Measurements from ENCODE around the gene ZNF865.

ZNF865 gene

DNA sequence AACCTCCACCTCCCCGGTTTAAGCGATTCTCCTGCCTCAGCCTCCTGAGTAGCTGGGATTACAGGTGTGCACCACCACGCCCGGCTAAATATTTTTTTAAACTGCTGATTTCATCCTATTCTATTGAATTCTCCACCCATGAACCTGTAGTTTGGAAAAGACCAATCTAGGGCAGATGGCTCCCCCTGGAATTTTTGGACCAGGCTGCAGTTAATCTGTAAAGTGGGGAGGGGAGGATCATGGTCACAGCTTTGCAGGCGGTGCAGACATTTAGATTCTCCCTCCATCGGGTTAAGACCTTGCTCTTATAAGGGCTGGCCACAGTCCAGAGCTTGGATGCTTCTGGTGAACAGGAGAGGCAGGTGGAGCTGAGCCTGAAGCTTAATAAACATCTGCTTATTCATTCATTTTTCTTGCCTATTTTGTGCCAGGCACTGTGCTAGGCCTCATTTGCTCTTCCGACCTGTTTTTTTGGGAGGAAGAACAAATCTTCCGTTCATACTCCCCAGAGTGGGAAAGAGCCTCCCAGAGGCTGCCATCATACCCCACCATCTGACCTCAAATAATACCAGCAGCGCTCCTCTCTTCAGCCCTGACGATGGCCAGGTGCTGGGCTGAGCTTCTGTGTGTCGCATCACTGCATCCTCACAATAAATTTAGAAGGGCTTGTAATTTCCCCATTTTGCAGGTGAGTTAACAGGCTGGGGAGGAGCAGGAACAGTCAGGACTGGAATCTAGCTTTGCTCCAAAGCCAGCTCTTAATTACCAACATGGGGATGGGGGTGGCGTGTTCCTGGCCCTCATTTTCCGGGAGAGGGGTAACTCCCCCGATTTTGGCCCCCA is 41.7 kb downstream of the ZNF865 start:
- Mint-ChIP-seq H3K27me3 (no peaks in the 10 kb centered on the region), H3K9me3 (no peaks in the 10 kb centered on the region), H3K4me3 (peak overlapping the region; percentile 97), H3K27ac (peak overlapping the region; percentile 89), H3K4me1 (peaks cover 46% of the 10 kb centered on the region), H3K36me3 (peaks cover 7% of the 10 kb centered on the region)
- DNase-seq (ENCODE audit: low spot score in 2 of 2) = no peak
- ATAC-seq (ENCODE audit: low read depth) = peak; percentile 67

DNA sequence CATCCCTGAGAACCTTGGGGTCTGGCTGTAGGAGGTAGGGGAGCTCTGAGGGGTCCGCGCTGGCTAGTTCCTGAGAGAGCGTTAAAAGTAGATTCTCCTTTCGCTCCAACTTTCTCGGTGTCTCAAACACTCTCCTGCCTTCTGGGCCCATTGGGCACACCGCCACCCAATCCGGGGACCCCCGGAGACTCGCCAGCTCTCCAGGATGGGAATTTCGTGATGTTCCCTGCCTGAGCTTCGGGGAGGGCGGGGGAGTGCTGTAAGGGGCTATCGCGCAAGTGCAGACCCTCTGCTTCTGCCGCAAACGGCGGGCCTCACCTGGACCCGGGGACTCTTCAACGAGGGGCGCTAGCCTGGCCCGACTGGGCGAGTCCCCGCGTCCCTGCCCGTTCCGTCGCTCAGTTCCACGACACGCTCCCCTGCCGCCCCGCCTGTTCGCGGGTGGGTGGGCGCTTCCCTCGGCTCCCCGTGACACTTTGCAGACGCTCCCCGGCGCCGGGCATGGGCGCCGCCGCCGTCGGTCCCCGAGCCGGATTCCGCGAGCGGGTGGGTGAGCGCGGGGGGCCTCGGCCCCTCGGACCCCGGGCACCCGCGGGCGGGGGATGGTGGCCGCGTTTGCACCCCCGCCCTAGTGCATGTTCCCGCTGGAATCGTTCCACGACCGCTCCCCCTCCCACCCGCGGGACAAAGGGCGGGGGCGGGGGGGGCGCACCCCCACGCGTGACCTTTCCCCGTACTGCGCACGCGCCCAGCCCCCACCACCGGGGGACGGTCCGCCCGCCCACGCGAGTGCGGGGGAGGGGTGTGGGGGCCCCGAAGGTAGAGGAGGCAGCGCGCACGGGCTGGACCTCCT is 42.5 kb downstream of the ZNF865 start, which contains the start of gene CCDC106:
TSS of gene CCDC106 (plus strand) at position 481 of the 853 bp plus-strand sequence. CDS start 835 bp downstream, outside the sequence.
- Mint-ChIP-seq H3K36me3 (peaks cover 9% of the 10 kb centered on the region), H3K4me1 (peaks cover 45% of the 10 kb centered on the region), H3K9me3 (no peaks in the 10 kb centered on the region), H3K4me3 (peak within 1 kb of the TSS; percentile 97), H3K27me3 (no peaks in the 10 kb centered on the region), H3K27ac (peak within 1 kb of the TSS; percentile 89)
- peak; percentile 48 to 75 for DNase-seq (ENCODE audit: low spot score in 2 of 2)
- ATAC-seq (ENCODE audit: low read depth) = peak; percentile 43

DNA sequence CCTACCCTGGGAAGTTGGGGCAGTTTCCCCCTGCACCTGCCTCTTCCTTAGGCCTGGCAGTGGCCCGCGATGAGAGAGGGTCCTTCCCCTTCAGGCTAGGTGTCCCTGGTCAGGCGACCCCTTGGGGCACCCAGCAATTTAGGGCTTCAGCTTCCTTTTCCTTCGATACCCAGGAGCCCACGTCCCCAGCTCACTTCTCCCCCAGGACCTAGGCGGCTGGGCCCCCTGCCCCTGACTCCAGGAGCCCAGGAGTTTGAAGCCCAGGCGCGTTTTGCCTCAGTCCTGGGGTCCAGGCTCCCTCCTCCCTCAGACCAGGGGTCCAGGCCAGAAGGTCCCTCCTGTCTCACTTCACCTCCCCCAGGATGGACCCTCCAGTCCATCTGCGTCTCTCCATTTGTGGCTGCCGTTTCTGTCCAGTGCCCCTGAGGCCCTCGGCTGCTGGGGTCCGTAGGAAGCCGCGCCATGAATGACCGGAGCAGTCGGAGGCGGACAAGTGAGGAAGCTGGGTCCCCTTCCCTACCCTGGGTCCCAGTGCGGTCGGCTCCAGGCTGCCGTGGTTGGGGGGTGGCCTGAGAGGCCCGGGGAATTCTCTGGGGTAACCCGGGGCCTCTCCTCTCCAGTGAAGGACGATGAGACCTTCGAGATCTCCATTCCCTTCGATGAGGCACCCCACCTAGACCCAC is 43.3 kb downstream of the ZNF865 start:
- DNase-seq (ENCODE audit: low spot score in 2 of 2) = no peak
- peaks cover 9% of the 10 kb centered on the region for H3K36me3 Mint-ChIP-seq
- H3K27ac Mint-ChIP-seq = peak overlapping the region; percentile 87
- H3K4me1 Mint-ChIP-seq = peaks cover 39% of the 10 kb centered on the region
- no peaks in the 10 kb centered on the region for H3K27me3 Mint-ChIP-seq
- H3K9me3 Mint-ChIP-seq = no peaks in the 10 kb centered on the region
- H3K4me3 Mint-ChIP-seq = peak overlapping the region; percentile 86
- no peak for ATAC-seq (ENCODE audit: low read depth)

DNA sequence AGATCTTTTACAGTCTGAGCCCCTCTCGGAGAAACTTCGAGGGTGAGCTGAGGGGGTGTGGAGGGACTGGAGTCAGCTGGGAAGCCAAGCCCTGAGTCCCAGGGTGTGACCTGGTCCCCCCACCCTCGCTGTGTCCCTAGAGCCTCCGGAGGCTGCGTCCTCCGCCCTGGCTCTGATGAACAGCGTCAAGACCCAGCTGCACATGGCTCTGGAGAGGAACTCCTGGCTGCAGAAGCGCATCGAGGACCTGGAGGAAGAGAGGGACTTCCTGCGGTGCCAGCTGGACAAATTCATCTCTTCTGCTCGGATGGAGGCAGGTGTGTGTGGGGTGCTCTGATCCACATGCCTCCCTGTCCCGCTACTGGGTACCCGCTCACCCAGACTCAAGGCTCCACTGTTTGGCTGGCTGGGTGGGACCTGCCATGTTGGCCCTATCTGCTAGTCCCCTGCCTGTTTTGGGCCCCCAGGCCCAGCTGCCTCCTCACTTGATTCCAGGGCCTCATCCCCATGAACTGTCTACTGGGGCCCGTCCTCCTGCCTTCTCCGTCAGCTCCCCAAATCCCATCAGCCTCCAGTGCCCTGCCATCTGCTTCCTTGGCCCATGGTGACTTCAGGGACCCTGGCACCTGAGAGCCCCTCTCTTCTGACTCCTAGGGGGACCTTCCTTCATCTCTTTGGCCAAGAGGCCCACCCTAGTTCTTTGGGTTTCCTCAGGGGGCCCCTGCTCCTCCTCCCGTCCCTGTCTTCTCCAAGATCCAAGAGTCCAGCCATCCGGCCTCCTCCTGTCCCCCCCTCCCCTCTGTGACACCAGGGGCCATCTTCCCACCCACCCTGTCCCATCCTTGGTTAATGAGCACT is 44.0 kb downstream of the ZNF865 start:
- Mint-ChIP-seq H3K4me3 (peak overlapping the region; percentile 86), H3K9me3 (no peaks in the 10 kb centered on the region), H3K27me3 (no peaks in the 10 kb centered on the region), H3K27ac (peak overlapping the region; percentile 89), H3K4me1 (peaks cover 32% of the 10 kb centered on the region), H3K36me3 (peaks cover 9% of the 10 kb centered on the region)
- ATAC-seq (ENCODE audit: low read depth) (no peak), DNase-seq (ENCODE audit: low spot score in 2 of 2) (no peak)

DNA sequence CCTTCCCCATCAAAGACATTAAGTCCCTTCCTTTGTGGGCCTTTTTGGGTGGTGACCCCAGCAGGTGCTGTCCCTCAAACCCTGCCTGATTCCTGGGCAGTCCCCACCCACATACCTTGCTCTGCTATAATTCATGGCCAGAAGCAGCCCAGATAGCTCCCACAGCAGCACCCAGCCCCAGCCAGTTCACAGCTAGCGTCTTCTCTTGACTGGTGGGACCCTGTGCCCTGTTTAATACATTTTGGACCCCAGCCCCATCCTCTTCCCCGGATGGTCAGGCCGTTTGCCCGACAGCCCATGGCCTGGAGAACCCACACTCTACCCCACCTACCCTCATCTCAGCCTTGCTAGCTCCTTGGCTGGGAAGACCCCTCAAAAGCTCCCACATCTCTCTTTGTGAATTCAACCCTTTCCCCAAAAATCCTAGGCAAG is 44.7 kb downstream of the ZNF865 start:
- Mint-ChIP-seq H3K36me3 (peaks cover 9% of the 10 kb centered on the region), H3K27ac (peak overlapping the region; percentile 89), H3K4me1 (peaks cover 31% of the 10 kb centered on the region), H3K9me3 (no peaks in the 10 kb centered on the region), H3K4me3 (peak overlapping the region; percentile 86), H3K27me3 (no peaks in the 10 kb centered on the region)
- DNase-seq (ENCODE audit: low spot score in 2 of 2) = no peak
- no peak for ATAC-seq (ENCODE audit: low read depth)

DNA sequence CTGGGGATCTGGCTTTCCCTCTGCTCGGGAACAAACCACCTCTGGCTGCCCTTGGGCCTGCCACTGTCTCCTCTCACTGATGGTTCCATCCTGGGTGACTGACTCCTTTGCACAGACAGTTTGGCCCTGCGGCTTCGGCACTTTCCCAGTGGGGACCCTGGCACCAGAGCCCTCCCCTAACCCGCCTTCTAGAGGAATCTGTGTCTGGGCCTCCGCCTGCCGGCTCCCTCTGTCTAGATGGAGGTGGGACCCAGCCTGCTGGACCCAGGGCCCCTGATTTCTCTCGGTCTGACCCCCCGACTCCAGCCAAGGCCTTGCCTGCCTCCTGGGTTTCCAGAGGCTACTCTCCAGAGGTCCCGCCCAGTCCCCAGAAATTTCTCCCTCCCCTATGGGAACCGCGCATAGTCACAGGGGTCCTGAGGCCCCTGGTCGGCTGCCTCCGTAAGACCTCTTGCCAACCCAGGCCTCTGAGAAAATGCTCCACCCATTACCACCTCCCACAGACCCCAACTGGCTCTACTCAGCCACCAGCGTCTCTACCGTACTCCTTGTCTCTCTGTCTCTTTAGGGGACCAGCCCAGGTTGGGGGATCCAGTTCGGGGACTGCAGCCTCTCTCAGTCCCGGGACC is 45.3 kb downstream of the ZNF865 start:
- Mint-ChIP-seq H3K4me1 (peaks cover 29% of the 10 kb centered on the region), H3K36me3 (peaks cover 9% of the 10 kb centered on the region), H3K27me3 (no peaks in the 10 kb centered on the region), H3K9me3 (no peaks in the 10 kb centered on the region), H3K4me3 (peak overlapping the region; percentile 86), H3K27ac (peak overlapping the region; percentile 89)
- ATAC-seq (ENCODE audit: low read depth) = no peak
- no peak for DNase-seq (ENCODE audit: low spot score in 2 of 2)

DNA sequence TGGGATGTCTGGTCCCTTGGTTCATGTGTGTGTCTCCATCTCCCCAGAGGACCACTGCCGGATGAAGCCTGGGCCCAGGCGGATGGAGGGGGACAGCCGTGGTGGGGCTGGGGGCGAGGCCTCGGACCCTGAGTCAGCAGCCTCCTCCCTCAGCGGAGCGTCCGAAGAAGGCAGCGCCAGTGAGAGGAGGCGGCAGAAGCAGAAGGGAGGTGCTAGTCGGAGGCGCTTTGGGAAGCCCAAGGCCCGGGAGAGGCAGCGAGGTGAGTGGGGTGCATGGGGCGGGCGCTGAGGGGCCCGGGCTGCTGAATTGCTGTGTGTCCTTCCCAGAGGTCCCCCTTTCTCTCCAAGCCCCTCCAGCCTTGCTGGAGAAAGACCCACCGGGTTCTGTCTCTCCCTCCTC is 45.8 kb downstream of the ZNF865 start:
- DNase-seq (ENCODE audit: low spot score in 2 of 2) (no peak), ATAC-seq (ENCODE audit: low read depth) (no peak)
- peak overlapping the region; percentile 86 for H3K4me3 Mint-ChIP-seq
- H3K27ac Mint-ChIP-seq = peak overlapping the region; percentile 89
- no peaks in the 10 kb centered on the region for H3K27me3 Mint-ChIP-seq
- H3K4me1 Mint-ChIP-seq = peaks cover 33% of the 10 kb centered on the region
- H3K36me3 Mint-ChIP-seq = peaks cover 9% of the 10 kb centered on the region
- H3K9me3 Mint-ChIP-seq = no peaks in the 10 kb centered on the region

DNA sequence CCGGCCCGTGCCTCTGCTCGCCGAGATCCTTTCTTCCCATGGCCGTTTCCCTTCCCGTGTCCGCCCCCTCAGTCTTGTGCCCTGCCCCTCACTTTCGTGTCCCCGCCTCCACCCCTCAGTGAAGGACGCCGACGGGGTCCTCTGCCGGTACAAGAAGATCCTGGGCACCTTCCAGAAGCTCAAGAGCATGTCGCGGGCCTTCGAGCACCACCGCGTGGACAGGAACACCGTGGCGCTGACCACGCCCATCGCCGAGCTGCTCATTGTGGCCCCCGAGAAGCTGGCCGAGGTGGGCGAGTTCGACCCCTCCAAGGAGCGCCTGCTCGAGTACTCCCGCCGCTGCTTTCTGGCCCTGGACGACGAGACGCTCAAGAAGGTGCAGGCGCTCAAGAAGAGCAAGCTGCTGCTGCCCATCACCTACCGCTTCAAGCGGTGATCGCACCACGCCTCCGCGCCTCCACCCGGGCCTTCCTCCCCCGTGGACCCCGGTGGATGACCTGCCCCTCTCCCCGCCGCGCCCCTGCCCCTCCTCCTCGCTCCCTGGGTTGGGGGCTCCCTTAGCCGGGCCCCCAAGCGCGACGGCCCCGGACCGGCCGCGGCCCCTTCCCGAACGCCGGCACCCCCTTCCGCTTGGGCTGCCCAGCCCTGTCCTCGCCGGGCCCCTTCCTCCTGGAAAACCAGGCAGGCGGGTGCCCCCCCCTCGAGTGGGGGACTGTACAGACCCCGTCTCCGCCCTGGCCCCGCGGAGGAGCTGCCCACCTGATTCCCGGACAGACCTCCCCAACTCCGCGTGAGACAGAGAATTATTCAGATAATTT is 47.1 kb downstream of the ZNF865 start:
- no peak overlapping the region for H3K27ac Mint-ChIP-seq
- H3K4me3 Mint-ChIP-seq = no peak overlapping the region
- no peaks in the 10 kb centered on the region for H3K27me3 Mint-ChIP-seq
- H3K36me3 Mint-ChIP-seq = peaks cover 9% of the 10 kb centered on the region
- DNase-seq (ENCODE audit: low spot score in 2 of 2) (no peak), ATAC-seq (ENCODE audit: low read depth) (no peak)
- no peaks in the 10 kb centered on the region for H3K9me3 Mint-ChIP-seq
- H3K4me1 Mint-ChIP-seq = peaks cover 37% of the 10 kb centered on the region

DNA sequence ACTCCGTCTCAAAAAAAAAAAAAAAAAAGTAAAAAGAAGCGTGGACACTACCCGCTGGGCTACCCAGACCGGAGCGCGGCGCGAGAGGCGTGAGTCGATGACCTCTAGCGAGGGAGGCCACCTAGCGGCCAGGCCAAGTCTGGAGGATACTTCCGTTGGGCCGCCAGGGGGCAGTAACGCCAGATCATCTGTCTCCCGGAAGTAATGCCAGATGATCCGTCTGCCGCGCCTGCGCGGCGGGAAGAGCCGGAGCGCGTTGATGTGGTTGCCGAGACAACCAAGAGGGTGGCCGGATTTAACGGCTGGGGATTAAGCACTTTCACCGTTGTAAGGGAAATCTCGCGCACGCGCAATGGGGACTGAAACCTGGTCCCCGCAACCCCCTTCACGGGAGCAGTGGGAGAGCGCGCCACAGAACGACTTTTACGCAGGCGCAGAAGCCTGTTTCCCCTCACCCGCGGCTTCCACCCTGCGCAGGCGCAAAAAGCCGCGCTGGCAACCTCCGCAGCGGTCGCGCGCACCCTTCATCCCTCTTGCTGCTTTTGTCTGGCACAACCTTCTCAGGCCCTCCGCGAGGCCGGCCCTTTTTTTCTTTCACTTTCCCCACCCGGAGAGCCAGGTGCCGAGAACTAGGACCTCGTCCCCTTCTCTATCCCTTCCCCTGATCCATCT is 48.3 kb downstream of the ZNF865 start:
- peaks cover 9% of the 10 kb centered on the region for H3K36me3 Mint-ChIP-seq
- ATAC-seq (ENCODE audit: low read depth) (peak; percentile 54), DNase-seq (ENCODE audit: low spot score in 2 of 2) (peak; percentile 97 to 99)
- H3K4me1 Mint-ChIP-seq = peaks cover 39% of the 10 kb centered on the region
- peak overlapping the region; percentile 97 for H3K4me3 Mint-ChIP-seq
- no peaks in the 10 kb centered on the region for H3K9me3 Mint-ChIP-seq
- no peaks in the 10 kb centered on the region for H3K27me3 Mint-ChIP-seq
- peak overlapping the region; percentile 98 for H3K27ac Mint-ChIP-seq

DNA sequence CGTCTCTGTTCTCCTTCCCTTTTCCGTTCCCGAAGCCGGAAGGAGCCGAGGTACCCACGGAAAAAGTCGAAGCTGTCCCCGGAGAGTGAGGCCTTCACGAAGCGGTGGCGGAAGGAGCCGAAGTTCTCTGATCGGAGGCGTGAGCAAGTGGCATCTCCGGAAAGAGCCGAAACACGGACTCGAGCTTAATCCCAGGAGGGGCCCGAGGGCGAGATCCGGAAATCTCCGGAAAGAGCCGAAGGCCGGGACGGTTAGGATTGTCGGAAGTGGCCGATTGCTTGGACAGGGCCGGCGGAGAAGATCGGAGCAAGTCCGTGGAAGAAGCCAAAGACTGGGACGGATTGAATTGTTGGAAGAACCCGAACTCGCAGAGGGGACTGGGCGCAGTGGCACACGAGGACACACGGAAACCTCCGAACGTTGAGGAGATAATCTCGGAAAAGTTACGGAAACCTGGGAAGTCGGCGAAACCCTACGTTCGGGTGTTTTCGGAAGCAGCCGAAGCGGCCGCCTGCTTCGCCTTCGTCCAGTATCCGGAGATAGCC is 48.9 kb downstream of the ZNF865 start:
- Mint-ChIP-seq H3K27me3 (no peaks in the 10 kb centered on the region), H3K4me1 (peaks cover 37% of the 10 kb centered on the region), H3K27ac (peak overlapping the region; percentile 98), H3K36me3 (peaks cover 11% of the 10 kb centered on the region), H3K9me3 (no peaks in the 10 kb centered on the region), H3K4me3 (peak overlapping the region; percentile 97)
- ATAC-seq (ENCODE audit: low read depth) (peak; percentile 69), DNase-seq (ENCODE audit: low spot score in 2 of 2) (peak in 1 of 2 donors; percentile 98)

DNA sequence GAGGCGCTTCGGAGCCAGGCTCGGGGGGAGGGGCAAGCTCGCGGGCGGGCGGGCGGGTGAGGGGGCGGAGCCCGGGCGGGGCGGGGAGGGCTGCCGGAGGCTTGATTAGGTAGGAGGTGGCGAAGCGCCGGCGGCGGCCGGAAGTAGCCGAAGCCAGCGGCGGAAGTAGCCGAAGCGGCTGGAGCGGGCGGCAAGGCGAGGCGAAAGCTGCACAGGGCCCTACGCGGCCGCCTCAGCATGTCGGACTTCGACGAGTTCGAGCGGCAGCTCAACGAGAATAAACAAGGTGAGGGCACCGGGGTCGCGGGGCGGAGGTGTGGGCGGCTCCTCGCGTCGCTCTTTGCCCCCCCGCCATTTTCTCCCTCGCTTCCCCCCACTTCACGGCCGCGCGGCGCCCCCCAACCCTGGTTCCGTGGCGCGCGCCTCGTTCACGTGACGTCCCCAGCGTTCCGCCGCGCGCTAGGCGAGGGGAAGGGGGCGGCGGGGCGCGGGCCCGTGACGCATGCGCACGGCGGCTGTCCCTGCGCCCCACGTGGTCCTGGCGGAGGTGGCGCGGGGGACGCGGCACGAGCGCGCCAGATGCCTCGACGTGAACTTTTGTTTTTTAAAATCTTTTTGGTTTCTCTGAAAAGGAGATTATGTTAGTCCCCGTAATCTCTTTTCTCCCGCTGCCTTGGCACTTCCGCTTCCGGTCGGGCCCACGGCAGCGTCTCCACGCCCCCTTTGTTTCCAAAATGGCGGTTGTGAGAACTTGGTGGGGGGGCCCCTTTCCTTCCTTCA is 49.6 kb downstream of the ZNF865 start, which contains the start of gene U2AF2:
TSS of gene U2AF2 (plus strand) at position 168 of the 780 bp plus-strand sequence. CDS start at position 238, 70 bp downstream.
- no peaks in the 10 kb centered on the region for H3K27me3 Mint-ChIP-seq
- H3K9me3 Mint-ChIP-seq = no peaks in the 10 kb centered on the region
- peaks cover 13% of the 10 kb centered on the region for H3K36me3 Mint-ChIP-seq
- peak within 1 kb of the TSS; percentile 97 for H3K4me3 Mint-ChIP-seq
- ATAC-seq (ENCODE audit: low read depth) (peak; percentile 40), DNase-seq (ENCODE audit: low spot score in 2 of 2) (peak; percentile 94)
- peaks cover 36% of the 10 kb centered on the region for H3K4me1 Mint-ChIP-seq
- peak within 1 kb of the TSS; percentile 98 for H3K27ac Mint-ChIP-seq

Measured in memory B cell (primary cell).